ENCODE data around the gene ADAD2.

The ADAD2 gene

DNA sequence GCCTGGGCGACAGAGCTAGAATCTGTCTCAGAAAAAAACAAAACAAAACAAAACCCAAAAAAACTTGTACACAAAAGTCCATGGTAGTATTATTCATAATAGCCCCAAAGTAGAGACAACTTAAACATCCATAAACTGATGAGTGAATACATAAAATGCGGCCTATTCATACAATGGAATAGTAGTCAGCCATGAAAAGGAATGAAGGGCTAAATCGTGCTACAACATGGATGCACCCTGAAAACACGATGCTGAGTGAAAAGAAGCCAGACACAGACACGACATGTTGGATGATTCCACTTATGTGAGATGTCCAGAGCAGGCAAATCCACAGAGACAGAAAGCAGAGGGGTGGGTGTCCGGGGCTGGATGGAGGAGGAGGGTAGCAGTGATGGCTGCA lies 36.6 kb downstream of the ADAD2 start:
- DNase-seq = no peak

DNA sequence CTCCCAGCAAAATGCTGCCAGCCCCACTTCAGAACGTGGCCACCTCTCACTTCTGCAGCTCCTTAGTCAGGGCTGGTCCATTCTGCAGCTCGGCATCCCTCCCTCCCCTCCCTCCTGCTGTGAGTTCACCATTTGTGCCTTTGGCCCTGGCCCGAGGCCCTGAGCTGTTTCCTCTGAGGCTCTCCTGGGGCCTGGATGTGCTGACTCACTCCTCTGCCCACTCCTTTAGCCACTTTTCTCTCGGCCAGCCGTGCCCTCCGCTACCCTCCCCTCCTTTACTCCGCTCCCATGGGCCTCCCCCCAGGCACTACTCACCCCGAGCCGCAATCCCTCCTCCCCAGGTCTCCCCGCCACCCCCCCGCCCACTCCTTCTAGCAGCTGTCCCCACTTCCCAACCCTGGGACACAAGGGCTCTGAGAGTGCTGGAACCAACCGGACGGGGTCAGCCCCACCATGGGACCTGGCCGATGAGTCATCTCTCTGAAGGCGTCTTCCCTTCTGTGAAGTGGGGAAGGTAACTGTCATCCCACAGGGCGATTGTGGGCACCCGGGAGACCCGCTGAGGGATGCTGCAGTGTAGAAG lies 37.4 kb downstream of the ADAD2 start:
- DNase-seq = peak; percentile 92

DNA sequence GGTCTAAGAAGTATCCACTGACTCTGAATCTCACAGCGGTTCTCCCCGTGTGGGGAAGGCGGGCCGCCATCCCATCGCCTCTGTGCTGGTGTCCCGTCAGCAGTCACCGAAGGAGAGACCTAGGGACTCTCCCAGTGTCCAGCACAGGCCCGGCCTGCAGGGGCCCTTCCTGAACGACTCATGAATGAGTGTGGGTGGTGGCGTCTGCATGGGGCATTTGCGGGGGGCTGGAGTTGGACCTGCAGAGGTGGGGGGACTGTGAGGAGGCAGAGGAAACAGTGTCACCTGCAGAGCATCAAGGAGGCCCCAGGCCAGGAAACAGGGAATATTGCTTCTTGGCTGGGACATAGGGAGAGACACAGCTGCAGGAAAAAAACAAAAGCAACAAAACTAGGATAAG lies 38.5 kb downstream of the ADAD2 start:
- DNase-seq = no peak

DNA sequence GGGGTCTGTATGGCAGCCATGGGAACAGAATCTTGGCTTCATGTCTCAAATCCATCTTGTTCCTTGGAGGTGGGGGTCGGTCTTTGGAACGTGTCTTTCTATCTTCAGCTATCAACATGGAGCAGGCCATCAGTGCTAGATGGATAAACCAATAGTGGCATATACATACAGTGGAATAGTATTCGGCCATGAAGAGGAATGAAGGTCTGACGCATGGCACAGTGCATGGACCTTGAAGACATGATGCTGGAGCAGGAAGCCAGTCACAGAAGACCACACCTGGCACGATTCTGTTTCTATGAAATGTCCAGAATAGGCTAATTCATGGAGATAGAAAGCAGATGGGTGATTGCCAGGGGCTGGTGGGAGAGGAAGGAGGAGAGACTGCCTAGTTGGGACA lies 41.1 kb downstream of the ADAD2 start:
- DNase-seq = no peak

DNA sequence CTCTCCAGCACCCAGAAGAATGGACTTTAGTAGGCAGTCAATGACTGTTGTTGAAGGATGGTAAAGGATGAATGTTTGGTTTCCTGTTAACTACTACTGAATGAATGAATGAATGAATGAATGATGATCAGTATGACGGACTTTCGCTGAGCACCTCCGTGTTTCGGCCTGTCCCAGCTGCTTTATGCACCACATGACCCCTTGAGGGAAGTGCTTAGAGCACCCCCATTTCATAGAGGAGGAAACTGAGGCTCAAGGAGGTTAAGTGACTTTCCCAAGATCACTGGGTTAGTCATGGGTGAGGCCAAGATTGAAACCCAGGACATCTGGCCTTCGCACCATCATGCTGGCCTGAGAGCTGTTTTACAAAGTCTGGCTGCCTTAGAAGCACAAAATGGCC lies 42.0 kb downstream of the ADAD2 start:
- DNase-seq = no peak

DNA sequence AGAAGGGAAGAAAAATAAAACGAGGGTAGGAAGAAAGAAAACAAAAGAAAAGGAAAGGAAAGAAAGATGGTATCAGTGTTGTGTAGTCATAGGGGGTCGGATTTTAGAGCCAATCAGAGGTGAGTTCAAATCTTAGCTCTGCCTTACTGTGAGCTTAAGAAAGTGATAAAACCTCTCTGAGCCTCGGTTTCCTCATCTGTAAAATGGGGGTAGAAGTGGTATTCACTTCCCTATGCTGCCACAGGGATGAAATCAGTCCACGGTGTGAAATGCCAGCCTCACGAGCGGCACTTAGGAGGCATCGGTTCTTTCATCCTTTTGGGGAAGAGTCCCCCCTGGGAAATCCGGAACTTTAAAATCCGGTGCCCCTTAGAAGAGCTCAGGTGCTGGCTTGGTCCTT lies 42.8 kb downstream of the ADAD2 start:
- DNase-seq = no peak

DNA sequence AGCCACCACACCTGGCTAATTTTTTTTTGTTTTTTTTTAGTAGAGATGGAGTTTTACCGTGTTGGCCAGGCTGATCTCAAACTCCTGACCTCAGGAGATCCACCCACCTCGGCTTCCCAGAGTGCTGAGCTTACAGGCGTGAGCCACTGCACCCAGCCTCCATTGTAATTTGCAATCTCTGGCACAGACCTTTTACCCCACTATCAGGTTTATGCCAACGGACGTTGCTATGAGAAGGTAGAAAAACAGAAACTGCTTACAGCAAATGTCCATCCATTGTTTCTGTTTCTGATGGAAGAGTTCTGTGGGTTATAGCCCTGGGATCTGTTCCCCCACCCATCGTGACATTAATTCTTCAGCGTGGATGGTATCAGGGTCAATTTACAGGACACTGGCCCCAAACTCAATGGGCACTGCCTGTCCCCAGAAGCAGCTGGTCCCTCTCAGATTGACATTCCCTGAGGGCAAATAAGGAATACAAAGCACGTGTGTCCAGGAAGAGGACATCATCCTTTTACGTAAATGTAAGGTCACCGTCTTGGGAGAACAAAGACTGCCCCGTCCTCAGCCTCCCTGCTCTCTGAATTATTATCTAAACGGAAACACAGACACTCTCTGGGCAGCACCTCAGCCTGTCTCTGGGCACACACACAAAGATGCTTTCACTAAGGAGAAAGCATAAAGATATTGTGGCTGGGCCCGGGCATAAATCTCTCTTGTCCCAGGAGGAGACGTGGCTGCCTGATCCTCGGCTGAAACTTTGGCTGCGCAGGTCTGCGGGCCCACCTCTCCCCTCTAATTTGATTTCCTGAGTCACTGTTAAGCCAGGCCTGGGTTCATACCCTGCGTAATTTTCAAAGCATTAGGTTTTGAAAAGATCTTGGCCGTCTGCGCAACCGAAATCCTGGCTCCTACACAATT lies 43.6 kb downstream of the ADAD2 start:
- no peak for DNase-seq

DNA sequence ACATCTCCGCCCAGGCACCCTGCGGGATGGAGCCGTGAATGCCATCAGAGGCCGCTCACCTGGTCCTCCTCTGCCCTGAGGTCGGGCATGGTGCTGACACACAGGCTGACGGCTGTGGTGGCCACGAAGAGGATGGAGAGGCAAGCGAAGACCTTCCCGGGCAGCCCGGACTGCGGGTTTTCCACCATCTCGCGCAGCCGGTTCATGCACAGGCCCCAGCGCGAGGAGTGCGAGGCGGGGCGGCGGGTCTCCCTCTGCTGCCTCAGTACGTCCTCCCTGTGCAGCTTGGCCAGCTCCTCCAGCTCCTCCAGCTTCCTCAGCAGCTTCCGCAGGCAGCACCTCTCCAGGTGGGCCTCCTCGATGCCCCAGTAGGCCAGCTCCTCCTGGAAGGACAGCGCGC lies 45.7 kb downstream of the ADAD2 start:
- DNase-seq = no peak

DNA sequence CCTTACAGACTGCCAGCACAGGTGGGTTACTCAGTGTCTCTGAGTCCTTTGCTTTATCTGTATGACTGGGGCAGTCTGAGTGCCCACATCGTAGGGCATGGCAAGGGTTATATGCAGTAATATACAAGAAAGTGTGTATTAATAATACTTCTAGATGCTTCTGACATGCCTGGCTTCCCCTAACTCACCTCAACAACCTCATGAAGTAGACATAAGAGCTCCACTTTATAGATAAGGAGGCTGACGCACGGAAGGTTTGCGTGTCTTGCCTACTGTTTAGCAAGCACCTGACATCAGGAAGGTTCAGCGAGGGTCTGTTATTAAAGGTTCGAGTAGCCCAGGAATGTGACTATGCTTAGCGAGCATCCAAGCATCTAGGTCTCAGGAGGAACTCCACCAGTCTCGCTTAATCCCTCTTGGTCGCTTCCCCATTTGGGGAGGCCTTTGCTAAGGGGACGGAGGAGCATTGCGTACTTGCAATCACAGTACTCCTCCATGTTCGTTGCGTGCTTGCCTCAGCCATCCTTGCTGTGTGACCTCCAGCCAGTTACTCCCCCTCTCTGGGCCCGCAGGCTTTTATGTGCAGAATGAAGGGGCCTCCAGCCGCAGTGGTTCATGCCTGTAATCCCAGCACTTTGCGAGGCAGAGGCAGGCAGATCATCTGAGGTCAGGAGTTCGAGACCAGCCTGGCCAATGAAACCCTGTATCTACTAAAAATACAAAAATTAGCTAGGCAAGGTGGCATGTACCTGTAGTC lies 47.2 kb downstream of the ADAD2 start:
- no peak for DNase-seq

DNA sequence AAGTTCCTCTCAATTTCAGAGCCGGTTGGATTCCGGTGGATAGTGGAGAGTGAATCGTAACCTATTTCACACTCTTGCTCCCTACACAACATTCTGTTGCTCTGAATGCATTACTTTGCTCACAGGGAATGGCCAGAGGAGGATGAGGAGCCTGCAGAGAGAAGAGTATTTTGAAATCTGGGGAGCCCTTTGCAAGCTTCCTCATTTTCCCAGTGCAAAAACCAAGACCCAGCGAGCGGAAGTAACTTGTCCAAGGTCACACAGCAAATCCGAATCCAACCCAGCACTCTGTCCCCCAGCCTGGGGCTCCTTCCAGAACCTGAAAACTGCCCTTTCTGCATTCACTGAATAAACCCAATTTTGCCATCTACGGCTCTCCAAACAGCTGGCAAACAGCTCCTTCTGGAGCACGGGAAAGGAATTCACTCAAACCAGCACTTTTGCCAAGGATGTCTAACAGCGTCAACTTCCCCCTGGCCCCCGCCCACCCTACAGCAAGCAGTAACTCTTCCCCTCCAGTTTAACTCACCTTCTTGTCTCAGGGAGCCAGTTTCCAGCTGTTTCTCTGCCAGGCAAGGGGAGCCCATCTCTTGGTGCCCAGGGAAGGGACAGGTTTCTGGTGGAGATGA lies 48.3 kb downstream of the ADAD2 start:
- DNase-seq = no peak

DNA sequence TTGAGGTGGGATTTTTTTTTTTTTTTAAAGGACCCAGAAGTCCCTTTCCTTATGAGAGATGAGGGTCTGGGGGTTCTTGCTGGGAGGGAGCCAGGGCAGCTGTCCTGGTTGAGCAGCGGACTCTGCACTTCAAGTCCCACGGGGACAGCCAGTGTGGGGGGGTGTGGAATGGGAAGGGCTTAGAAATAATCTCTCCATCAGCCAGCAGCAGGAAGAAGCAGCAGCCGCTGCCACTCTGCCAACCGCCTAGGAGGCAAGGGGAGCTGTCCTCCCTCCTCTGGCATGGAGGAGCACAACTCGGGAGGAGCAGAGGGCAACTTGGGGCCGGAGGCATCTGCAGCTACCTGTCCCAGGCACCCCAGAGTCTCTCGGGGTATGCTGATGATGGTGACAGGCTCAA lies 49.0 kb downstream of the ADAD2 start, which contains the start of gene KCNG4:
Gene KCNG4 (minus strand): TSS at position 104 of the 400 bp plus-strand sequence. CDS start 2,527 bp downstream, outside the sequence.
- DNase-seq = no peak

DNA sequence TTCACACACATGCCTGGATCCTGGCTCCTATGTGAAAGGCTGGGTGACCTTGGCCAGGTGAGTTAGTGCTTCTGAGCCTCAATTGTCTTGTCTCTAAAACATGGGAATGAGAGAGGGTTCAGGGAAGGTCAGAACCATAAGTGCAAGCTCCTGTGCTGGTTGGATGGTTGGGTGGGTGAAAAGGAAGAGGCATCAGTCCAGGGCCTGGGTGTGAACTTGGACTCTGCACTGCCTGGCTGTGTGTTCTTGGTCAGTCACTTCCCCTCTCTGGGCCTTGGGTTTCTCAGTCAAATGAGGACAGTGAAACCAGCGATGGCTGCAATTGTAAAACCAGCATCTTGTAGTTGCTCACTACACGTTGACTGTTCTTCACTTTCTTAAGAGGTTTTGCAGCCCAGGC lies 49.5 kb downstream of the ADAD2 start:
- no peak for DNase-seq

DNA sequence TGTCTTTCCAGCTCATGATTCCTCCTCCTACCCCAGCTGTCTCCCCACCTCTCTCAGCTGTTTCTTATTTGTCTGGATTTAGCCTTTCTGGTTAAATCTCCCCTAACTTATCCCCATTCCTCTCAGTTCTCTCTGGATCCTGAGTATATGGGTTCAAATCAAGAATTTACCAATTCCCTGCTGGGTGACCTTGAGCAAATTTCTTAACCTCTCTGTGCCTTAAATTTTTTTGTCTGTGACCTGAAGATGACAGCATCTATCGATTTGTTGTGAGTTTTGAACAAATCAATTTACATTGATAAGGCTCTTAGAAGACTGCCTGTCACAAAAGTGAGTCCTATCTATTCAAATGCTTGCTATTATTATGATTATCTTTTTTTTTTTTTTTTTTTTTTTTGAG lies 50.8 kb downstream of the ADAD2 start:
- DNase-seq = no peak

DNA sequence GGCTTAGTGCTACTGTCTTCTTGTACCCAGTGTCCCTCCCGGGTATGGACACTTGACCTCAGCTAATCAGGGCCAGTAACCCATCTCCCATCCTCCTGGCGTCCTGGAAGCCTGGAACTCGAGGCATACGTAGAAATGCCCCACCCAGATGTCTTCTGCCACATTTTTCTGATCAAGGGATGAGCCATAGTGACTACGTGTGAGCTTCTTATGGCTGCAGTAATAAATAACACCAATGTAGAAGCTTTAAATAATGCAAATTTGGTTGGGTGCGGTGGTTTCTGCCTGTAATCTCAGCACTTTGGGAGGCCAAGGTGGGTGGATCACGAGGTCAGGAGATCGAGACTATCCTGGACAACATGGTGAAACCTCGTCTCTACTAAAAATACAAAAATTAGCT lies 51.9 kb downstream of the ADAD2 start:
- no peak for DNase-seq

DNA sequence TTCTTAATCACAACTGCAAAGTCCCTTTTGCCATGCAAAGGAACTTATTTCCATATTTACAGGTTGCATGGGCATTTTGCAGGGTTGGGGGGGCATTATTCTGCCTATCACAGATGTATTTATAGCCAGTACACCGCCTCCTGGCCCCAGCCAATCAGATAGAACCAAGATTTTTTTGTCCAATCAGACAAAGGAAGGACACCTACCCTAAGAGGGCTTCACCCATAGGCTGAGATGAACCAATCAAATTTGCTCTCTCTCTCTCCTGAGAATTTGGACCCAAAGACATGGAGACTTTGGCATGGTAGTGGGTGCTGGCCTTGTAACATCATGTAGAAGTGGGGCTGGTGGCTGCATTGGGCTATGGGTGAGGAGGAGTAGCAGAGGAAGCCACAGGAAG lies 52.8 kb downstream of the ADAD2 start:
- no peak for DNase-seq

DNA sequence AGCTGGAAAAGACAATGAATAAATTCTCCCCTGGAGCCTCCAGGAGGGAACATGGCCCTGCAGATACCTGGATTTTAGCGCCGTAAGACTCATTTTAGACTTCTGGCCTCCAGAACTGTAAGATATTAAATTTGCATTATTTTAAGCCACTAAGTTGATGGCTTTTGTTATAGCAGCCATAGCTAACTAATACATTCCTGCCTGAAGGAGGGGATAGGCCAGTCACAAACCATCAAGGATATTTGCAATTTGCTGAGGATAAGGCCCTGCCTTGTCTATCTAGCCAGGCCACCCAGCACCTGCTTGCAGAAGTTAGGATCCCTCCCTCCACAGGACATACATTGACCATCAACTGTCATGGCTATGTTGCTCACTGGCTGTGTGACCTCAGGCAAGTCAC lies 53.8 kb downstream of the ADAD2 start:
- no peak for DNase-seq

DNA sequence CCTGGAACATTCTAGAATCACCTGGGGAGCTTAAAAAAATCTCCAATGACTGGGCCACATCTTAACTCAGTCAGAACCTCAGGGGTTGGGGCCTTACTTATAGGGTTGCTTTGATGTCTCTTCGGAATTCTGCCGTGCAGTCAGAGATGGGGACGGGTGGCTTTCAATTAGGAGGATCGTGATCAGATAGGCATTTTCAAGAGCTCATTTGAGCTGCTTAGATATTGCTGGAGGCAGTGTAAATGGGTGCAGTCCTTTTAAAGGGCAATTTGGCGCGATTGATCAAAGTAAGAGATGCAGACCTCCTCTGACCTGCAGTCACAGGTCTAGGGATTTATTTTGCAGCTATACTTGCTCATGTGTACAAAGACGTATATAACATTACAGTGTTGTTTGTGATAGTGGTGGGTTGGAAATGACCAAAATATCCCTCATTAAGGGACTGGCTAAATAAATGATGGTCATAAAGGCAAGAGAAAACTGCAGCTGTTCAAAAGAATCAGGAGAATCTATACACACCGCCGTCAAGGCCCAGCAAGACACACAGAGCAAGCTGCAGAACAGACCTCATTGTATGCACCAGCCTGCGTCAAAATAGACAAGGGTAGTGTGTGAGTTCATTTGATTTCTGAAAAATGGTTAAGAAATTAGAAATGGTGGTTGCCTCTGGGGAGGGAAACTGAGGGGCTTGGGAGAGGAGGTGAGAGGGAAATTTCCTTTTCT lies 55.2 kb downstream of the ADAD2 start:
- DNase-seq = no peak

DNA sequence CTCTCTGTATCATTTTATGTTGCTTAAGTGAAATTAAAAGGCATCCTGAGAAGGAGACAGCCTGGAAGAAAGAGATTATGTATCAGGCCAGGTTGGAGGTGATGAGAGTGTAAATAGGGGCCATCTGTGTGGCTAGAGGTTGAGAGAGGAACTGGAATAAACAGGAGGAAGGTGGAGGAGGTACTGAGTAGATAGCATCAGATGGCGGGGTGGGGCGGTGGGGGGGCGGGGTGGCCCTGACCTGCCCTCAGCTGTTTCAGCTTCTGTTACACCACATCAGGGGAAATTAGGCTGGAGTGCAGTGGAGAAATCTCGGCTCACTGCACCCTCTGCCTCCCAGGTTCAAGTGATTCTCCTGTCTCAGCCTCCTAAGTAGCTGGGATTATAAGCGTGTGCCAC lies 55.7 kb downstream of the ADAD2 start:
- DNase-seq = no peak

All from kidney glomerular epithelial cell (primary cell).